Gastrocnemius medialis (tissue), 4 donors: ENCODE results near the gene CERS1. TPM values are rescaled to one million over a fixed set of nuclear protein-coding genes. Genes with fewer than 3 reads are reported as not detected.
A peak's percentile ranks its signal among the peaks of the same experiment; 100 is the strongest.

ENCODE experiments used
- ATAC-seq, 2 donors: fragments of 150-250 bp; one replicate each; pipeline ENCODE4 v1.9.1; 2016
- DNase-seq, 2 donors: peaks; one replicate each; pipeline ENCODE4 v3.0.0-alpha.2; 2019
- H3K27ac ChIP-seq, 4 donors: fragments of 200-600 bp; sonication (generic); 1 replicate in 1 of 4; 2 replicates in 3 of 4; pipeline ENCODE4 v1.5.1; 2016 to 2018; ENCODE audit warnings: mild to moderate bottlenecking in 2 of 4, moderate library complexity in 1 of 4
- H3K27me3 ChIP-seq, 3 donors: fragments of 200-600 bp; sonication (generic) in 2 of 3; 1 replicate in 1 of 3; 2 replicates in 2 of 3; pipeline versions ENCODE4 v1.5.1 to v1.6.0; 2016 to 2019; ENCODE audit warnings: mild to moderate bottlenecking in 1 of 3, moderate library complexity in 1 of 3
- H3K36me3 ChIP-seq, 2 donors: fragments of 200-600 bp; sonication (generic) in 1 of 2; one replicate each; pipeline ENCODE4 v1.5.1; 2017 to 2018
- H3K4me1 ChIP-seq, 2 donors: fragments of 200-600 bp; sonication (generic) in 1 of 2; one replicate each; pipeline ENCODE4 v1.5.1; 2016 to 2017; ENCODE audit warnings: mild to moderate bottlenecking in 2 of 2
- H3K4me3 ChIP-seq, 4 donors: fragments of 200-600 bp; sonication (generic) in 3 of 4; 1 replicate in 1 of 4; 2 replicates in 3 of 4; pipeline ENCODE4 v1.5.1; 2016 to 2019; ENCODE audit warnings: mild to moderate bottlenecking in 2 of 4
- H3K9me3 ChIP-seq, 3 donors: fragments of 200-600 bp; sonication (generic) in 2 of 3; 1 replicate in 1 of 3; 2 replicates in 2 of 3; pipeline ENCODE4 v1.5.1; 2016 to 2019
- POLR2A ChIP-seq, 2 donors: fragments of 450-650 bp; IDR thresholded peaks; one replicate each; pipeline ENCODE4 v1.6.1; 2017; ENCODE audit warnings: antibody characterized with exemption in 2 of 2, mild to moderate bottlenecking in 2 of 2, moderate library complexity in 2 of 2
- in situ Hi-C, 4 donors: fragments of 200-750 bp; cut with MboI; loops; one replicate each; pipeline versions ENCODE4 v1.15.0 to v1.8.0; 2017; ENCODE audit warnings: low sequenced_read_pairs in 4 of 4
- intact Hi-C: fragments of 100-400 bp; cut with DNase I; formaldehyde crosslinking; loops from one replicate; pipeline ENCODE4 v1.15.1; 2023; ENCODE audit warnings: low total_unique reads
- total RNA-seq, 4 donors: library from RNA; depleted of rRNA; stranded (reverse); fragments of >200 nt; gene quantifications; one replicate each; pipeline versions ENCODE4 v1.1.0 to v1.2.3, GENCODE V29; 2016
- TF ChIP-seq, protein P1 (sequence below), 5 experiments: fragments of 450-650 bp in 3 of 5; fragments of 200-600 bp in 2 of 5; sonication (generic) in 2 of 5; IDR thresholded peaks in 4 of 5; conservative IDR thresholded peaks in 1 of 5; 1 replicate in 4 of 5; 2 replicates in 1 of 5; pipeline ENCODE4 v1.5.1; 2016 to 2019; ENCODE audit warnings: antibody characterized with exemption in 5 of 5, mild to moderate bottlenecking in 3 of 5, moderate library complexity in 3 of 5

Gene CERS1
- total RNA-seq, 4 donors from 2014 or later = 1.1 to 6.9 (median 3.3) TPM

DNA sequence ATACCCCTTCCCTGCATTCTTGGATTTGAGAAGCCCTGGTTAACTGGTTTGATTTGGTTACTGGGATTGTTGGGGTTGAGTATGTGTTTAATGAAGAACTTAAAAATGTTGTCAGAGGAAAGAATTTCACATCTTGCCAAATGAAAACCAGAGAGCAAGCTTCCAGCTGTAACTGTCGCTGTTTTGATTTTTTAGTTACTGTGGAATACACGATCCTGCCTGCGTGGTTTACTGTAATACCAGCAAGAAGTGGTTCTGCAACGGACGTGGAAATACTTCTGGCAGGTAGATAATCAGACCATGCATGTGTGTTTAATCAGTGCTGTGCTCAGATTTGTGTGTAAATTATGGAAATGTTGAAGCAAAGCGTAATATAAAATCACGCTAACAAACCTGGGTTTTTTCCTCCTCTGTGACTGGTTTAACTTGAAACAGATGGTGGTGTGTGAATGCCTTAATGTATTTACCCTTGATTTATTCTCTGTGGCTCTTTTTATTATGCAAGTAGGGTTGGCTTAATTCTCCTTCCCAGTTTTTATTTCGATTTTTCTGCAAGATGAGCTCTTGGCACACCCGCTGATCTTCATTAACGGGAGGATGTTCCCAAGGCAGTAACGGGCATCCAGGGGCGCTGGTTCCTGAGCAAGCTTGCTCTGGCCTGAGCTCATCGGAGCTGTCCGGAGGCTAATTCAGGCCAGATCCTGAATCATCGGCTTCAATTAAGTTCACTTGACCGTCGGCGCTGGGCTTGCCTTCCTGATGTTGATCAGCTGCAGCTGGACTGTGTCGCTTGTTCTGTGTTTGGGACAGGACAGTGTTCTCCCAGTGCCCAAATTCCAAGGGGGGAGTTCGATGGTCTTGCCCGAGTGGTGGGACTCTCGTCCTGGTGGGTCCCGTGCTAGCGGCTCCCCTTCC is 48.2 kb downstream of the CERS1 start:
- Histone ChIP-seq H3K27me3 (no peaks in the 10 kb centered on the region), H3K36me3 (peaks cover 0 to 24% of the 10 kb centered on the region in 2 donors), H3K9me3 (no peaks in the 10 kb centered on the region), H3K4me3 (no peak overlapping the region), H3K27ac (peak overlapping the region; percentile 61 to 80 (median 66)), H3K4me1 (peaks cover 43 to 49% of the 10 kb centered on the region in 2 donors)
- no peak for ATAC-seq
- intact Hi-C loops = loop anchor here (1.0 to 5.0 kb wide), 3 partner anchors 86 to 396 kb away; no protein-coding TSS in a partner anchor
- no peak for DNase-seq
- TF ChIP-seq POLR2A (IDR thresholded peaks at IDR 0.05) = no peak
- TF ChIP-seq, protein P1, sequence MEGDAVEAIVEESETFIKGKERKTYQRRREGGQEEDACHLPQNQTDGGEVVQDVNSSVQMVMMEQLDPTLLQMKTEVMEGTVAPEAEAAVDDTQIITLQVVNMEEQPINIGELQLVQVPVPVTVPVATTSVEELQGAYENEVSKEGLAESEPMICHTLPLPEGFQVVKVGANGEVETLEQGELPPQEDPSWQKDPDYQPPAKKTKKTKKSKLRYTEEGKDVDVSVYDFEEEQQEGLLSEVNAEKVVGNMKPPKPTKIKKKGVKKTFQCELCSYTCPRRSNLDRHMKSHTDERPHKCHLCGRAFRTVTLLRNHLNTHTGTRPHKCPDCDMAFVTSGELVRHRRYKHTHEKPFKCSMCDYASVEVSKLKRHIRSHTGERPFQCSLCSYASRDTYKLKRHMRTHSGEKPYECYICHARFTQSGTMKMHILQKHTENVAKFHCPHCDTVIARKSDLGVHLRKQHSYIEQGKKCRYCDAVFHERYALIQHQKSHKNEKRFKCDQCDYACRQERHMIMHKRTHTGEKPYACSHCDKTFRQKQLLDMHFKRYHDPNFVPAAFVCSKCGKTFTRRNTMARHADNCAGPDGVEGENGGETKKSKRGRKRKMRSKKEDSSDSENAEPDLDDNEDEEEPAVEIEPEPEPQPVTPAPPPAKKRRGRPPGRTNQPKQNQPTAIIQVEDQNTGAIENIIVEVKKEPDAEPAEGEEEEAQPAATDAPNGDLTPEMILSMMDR (IDR thresholded peaks at IDR 0.05 in 4 of 5, conservative IDR thresholded peaks at IDR 0.05 in 1 of 5) = peak in 1 of 5 experiments; percentile 36
- in situ Hi-C loops = loop anchor here in 3 of 4 donors (10.0 to 25.0 kb wide), 4 partner anchors 253 to 393 kb away; partner anchors contain the start of gene REX1BD (in 1 of the 3)

DNA sequence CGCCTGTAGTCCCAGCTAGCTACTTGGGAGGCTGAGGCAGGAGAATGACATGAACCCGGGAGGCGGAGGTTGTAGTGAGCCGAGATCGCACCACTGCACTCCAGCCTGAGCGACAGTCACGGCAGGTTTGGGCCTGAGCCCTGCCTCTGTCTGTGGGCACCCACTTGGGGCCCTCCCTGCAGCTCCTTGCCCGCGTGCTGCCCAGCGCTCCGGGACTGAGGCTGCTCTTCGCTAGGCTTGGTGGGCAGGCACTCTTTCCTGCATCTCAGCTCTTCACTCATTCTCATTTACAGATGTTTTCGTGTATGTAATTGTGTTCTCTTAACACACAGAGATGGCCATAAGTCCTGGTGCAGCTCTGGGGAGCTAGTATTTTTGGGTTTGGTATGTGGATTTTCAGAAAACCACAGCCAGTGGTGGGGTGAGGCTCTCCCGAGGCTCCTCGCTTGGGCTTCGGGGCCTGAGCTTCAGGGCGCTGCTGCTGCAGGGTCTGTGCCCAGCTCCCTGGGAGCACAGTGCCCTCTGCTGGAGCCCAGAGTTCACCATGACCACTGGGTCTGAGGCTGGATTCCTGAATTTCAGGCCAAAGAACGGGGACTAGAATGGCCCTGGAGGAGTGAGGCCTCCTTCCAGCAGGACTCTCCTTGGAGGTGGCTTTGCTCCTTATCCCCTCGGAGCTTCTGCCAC is 49.0 kb downstream of the CERS1 start:
- Histone ChIP-seq H3K4me1 (peaks cover 49 to 53% of the 10 kb centered on the region in 2 donors), H3K9me3 (no peaks in the 10 kb centered on the region), H3K27me3 (no peaks in the 10 kb centered on the region), H3K4me3 (no peak overlapping the region), H3K27ac (peak overlapping the region in 3 of 4 donors; percentile 65 to 80 (median 67)), H3K36me3 (peaks cover 0 to 16% of the 10 kb centered on the region in 2 donors)
- DNase-seq = peak; percentile 44 to 67
- intact Hi-C loops (loop anchor here (1.0 to 5.0 kb wide), 3 partner anchors 85 to 395 kb away; no protein-coding TSS in a partner anchor), in situ Hi-C loops (loop anchor here in 3 of 4 donors (10.0 to 25.0 kb wide), 4 partner anchors 252 to 392 kb away; partner anchors contain the start of gene REX1BD (in 1 of the 3))
- peak; percentile 59 to 77 for ATAC-seq
- no peak for TF ChIP-seq POLR2A (IDR thresholded peaks at IDR 0.05)
- TF ChIP-seq, protein P1 (IDR thresholded peaks at IDR 0.05 in 4 of 5, conservative IDR thresholded peaks at IDR 0.05 in 1 of 5) = peak; percentile 71 to 90 (median 83)

DNA sequence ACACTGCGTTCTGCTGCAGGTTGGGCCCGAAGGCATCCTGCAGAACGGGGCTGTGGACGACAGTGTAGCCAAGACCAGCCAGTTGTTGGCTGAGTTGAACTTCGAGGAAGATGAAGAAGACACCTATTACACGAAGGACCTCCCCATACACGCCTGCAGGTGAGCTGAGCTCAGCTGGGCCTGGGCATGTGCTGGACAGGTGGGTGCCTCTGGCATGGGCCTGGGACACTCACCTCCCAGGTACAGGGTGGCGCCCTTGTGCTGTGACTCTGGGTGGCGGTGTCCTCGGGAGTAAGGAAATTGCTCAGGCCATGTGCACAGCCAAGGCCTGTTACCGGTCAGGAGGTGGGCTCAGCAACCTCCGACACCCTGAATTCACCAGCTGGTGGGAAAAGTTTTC is 50.0 kb downstream of the CERS1 start:
- DNase-seq = no peak
- H3K9me3 ChIP-seq = no peaks in the 10 kb centered on the region
- intact Hi-C loops (loop anchor here (5.0 kb wide), 2 partner anchors 84 to 394 kb away; no protein-coding TSS in a partner anchor), in situ Hi-C loops (loop anchor here in 3 of 4 donors (10.0 to 25.0 kb wide), 4 partner anchors 251 to 391 kb away; partner anchors contain the start of gene REX1BD (in 1 of the 3))
- peaks cover 60 to 62% of the 10 kb centered on the region in 2 donors for H3K4me1 ChIP-seq
- no peaks in the 10 kb centered on the region for H3K27me3 ChIP-seq
- TF ChIP-seq, protein P1 (IDR thresholded peaks at IDR 0.05 in 4 of 5, conservative IDR thresholded peaks at IDR 0.05 in 1 of 5) = no peak
- no peak for TF ChIP-seq POLR2A (IDR thresholded peaks at IDR 0.05)
- H3K4me3 ChIP-seq = no peak overlapping the region
- ATAC-seq = no peak
- no peak overlapping the region for H3K27ac ChIP-seq
- H3K36me3 ChIP-seq = peaks cover 0 to 5% of the 10 kb centered on the region in 2 donors

DNA sequence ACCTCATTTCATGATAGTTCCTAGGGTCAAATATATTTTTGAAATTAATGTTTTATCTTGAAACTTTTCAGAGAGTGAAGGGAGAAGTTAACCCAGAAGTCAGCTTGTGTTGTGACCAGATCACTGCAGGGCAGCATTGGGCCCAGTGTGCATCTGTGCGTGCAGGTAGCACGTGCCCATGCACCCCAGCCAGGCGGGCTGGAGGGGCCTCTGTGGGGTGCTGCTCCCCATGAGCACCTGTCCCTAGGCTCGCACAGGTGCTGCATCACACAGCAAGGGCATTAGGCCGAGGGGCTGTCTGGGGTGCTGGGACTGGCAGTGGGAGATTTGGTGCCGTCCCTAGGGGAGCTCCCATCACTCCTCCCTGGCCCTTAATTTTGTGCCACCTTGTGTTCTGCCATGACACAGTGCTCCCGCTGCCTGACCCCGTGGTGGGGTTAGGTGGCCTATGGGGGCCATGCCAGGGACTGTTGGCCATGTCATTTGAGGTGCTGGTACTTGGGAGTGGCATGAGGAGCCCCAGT is 51.1 kb downstream of the CERS1 start:
- DNase-seq (no peak), ATAC-seq (no peak)
- in situ Hi-C loops (loop anchor here in 3 of 4 donors (10.0 to 25.0 kb wide), 4 partner anchors 250 to 390 kb away; partner anchors contain the start of gene REX1BD (in 1 of the 3)), intact Hi-C loops (loop anchor here (5.0 kb wide), 2 partner anchors 83 to 393 kb away; no protein-coding TSS in a partner anchor)
- TF ChIP-seq, protein P1 (IDR thresholded peaks at IDR 0.05 in 4 of 5, conservative IDR thresholded peaks at IDR 0.05 in 1 of 5) = no peak
- no peak for TF ChIP-seq POLR2A (IDR thresholded peaks at IDR 0.05)
- no peak overlapping the region for H3K4me3 ChIP-seq
- peaks cover 62 to 66% of the 10 kb centered on the region in 2 donors for H3K4me1 ChIP-seq
- H3K27ac ChIP-seq = no peak overlapping the region
- H3K9me3 ChIP-seq = no peaks in the 10 kb centered on the region
- H3K36me3 ChIP-seq = no peaks in the 10 kb centered on the region
- no peaks in the 10 kb centered on the region for H3K27me3 ChIP-seq
